ENCODE measurements around the gene CDH16.
"Not testable (repeated sequence)": the region's sequence is repeated elsewhere in the genome, so short reads cannot be mapped to it uniquely, and the experiment has no call there.

CDH16 gene

DNA sequence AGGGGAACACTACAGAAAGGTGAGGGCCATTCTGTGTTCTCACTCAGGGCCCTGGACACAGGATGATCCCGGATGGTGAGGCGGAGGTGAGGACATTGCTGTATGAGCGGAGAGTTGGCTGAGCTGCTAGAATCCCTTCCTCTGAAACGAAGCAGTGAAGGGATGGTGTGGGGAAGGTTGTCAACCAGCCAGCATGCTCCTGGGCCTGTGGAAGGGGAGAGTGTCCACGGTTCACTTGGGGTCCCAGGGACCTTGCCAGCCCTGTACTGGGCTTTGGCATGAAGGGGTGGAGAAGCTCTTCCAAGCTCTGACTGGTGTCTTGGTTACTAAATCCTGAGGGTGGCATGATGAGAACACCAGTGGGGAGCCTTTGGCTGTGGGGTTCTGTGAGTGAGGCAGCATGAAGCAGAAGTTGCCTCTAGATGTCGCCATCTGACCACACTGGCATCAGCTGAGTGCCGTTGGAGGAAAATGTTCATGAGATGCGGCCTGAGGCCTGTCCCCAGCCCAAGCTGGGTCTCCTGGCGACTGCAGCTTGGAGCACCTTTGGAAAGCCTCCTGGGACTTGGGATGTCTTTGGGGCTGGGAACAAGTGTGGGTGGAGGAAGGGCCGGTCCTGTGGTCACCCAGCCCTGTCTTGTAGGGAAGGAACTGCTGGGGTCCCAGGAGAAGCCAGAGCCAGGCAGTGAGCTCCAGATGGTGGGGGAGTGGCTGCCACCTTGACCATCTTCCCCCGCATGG, 23.6 kb downstream of the CDH16 start:
- DNase-seq = no peak

DNA sequence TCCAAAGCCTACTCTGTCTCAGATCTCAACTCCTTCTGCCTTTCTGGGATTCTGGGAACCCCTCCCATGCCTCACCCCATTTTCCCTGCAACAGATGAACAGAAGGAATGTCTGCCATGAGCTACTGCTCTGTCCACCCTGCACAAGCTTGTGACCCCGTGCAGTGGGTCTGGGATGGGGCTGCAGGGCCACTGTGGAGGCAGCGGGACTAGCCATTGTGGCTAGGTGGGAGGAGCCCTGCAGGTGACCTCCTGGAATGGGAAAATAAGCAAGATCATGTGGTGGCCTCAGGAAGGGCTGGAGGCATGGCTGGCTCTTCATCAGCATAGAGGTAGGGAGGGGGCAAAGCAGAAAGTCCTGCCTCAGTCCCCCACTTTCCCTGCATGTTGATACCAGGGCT, 24.6 kb downstream of the CDH16 start:
- no peak for DNase-seq

DNA sequence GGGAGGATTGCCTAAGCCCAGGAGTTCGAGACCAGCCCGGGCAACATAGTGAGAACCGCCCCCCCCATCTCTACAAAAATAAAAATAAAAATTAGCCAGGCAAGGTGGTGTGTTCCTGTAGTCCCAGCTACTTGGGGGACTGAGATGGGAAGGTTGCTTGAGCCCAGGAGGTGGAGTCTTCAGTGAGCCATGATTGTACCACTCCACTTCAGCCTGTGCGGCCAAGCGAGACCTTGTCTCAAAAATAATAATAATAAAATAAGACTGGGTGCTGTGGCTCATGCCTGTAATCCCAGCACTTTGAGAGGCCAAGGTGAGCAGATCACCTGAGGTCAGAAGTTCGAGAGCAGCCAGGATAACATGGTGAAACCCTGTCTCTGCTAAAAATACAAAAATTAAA, 26.9 kb downstream of the CDH16 start:
- DNase-seq = no peak

DNA sequence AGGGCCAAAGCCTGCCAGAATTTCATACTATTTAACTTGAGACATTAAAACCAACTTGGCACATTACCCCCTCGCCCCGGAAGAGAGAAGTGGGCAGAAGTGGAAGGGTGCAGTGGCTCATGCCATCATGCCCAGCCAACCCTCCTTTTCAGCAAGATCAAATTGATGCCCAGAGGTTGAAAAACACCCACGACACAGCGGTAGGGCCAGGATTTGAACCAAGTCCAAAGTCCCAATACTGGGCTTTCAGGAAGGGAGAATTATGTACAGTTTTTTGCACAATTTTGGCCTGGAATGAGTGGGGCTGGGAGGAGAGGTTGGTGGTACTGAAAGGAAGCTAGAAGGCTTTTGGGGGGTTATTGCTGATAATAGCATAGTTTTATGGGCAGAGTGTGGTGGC, 27.3 kb downstream of the CDH16 start:
- no peak for DNase-seq

DNA sequence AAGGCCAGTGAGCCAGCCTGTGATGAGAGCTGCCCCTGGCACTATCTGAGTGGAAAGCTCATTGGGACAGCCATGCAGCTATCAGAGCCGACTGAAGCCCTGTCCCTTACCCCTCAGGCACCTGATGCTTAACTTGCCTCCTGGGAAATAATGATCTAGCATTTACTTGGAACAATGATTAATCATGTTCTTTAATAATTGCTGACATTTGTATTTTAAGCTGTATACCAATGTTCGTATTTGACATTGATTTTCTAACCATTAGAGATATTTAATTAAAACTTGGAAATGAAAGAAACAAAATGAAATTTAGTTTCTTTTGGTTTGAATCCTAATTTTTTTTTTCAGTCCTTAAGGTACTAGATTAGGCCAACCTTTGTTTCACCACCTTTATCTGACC, 27.9 kb downstream of the CDH16 start:
- DNase-seq = no peak

- no peak for DNase-seq
Observed at GRCh38 chr16:66889622-66890021, 29.1 kb downstream of the CDH16 start.

- no peak for DNase-seq
Observed at GRCh38 chr16:66888647-66889615, 29.8 kb downstream of the CDH16 start.

DNA sequence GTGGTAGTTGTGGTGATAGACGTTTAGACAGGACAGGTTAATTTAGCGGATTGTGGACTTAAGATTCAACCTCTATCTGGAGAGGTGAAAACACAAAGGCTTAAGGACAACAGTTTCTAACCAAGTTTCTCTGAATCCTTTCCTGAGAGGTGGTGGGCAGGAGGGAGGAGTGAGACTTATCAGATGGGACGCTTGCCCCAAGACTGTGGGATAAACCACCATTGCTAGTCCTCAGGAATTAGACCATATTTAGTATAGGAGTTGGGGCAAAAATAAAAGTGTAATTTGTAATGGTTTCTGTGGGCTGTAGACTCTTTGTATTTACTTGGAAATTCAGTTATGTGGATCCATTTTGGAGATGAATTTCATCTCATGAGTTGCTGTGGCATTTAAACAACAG, 31.8 kb downstream of the CDH16 start:
- DNase-seq = no peak

DNA sequence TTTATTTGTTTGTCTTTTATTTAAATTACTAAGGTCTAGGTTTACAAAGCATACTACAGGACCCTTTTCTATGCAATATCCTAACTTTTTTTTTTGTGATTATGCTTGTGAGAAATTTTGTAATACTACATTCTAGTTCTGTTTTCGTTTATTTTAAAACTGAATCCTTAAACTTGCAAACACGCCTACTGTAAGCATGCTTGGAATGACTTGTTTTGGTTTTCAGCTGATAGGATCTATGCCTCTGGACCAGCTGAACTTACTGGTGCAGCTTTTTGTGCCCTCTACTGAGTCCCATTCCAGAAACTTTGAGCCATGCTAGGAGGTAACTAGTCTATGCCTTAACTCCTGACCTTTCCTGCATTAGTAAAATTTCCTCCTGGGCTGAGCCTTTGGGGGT, 32.4 kb downstream of the CDH16 start:
- DNase-seq = no peak

- DNase-seq = no peak
Observed at GRCh38 chr16:66885491-66885890, 33.2 kb downstream of the CDH16 start.

DNA sequence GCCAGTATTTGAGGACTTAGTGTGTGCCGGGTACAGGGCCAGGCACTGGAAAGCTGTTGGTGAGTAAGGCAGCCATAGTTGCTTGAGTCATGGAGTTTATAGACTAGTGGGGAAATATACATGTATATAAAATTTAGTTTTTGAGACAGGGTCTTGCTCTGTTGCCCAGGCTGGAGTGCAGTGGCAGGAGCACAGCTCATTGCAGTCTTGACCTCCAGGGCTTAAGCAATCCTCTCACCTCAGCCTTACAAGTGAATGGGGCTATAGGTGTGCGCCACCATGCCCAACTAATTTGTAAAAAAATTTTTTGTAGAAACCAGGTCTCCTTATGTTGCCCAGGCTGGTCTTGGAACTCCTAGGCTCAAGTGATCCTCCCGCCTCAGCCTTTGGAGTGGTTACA, 36.0 kb downstream of the CDH16 start:
- no peak for DNase-seq

DNA sequence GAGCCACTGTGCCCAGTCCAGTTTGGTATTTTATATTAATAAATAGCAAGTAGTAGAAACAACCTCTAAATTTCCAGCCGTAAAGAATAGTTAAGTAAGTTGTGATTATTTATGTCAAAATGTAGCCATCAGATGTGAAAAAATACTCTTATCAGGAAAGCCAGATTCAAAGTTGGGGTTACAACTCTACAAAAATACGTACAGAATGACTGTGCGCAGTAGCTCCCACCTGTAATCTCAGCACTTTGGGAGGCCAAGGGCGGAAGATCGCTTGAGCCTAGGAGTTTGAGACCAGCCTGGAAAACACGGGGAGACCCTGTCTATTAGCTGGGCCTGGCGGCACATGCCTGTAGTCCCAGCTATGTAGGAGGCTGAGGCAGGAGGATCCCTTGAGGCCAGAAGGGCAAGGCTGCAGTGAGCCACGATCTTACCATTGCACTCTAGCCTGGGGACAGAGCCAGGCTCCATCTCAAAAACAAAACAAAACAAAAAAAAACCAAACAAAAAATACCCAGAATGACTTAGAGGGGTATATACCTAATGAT, 36.6 kb downstream of the CDH16 start:
- no peak for DNase-seq

DNA sequence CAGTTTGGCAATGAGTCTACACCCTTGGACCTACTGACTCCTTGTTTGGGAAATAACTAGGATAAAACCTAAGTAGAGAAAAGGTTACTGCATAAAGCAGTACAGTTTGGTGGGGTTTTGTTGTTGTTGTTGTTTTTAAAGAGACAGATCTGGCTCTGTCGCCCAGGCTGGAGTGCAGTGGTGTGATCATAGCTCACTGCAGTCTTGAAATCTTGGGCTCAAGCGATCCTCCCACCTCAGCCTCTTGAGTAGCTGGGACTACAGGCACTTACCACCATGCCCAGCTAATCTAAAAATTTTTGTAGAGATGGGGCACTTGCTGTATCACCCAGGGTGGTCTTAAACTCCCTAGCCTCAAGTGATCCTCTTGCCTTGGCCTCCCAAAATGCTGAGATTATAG, 37.1 kb downstream of the CDH16 start:
- no peak for DNase-seq

- no peak for DNase-seq
Observed at GRCh38 chr16:66881014-66881417, 37.7 kb downstream of the CDH16 start.

GRCh38 chr16:66880288-66881013, 38.2 kb downstream of the CDH16 start, which contains the start of gene PDP2:
Gene PDP2 (plus strand): TSS chr16:66880515. CDS start chr16:66884285, 3,770 bp downstream.
- peak; percentile 65 for DNase-seq

GRCh38 chr16:66878067-66878466, 40.6 kb downstream of the CDH16 start:
- no peak for DNase-seq

DNA sequence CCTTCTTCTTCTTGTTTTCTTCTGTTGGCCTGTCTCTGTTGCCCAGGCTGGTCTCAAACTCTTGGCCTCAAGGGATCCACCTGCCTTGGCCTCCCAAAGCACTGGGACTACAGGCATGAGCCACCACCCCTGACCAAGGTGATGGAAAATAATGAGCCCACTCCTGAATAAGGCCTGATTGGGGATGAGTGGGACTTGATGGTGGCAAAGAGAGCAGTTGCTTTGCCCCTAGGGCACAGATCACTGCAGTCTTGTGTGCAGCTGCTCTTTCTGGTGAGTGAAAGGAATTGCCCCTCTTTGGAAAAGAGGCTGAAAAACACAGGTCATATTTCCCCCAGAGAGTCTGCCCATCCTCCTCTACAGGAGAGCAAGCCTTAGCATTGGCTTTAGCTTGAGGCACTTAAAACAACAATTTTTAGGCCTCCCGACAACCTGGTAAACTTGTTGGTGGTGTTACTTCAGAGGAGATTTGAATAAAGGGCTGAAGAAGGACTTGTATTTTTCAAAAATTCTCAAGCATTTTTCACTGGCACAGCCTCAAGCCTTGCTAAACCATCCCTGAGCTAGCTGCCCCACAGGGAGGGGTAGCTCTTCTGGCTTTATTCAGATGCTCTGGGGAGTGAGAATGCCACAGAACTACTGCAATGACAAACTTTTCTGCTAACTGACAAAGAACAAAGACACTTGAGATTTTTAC, 44.5 kb downstream of the CDH16 start:
- no peak for DNase-seq

GRCh38 chr16:66873685-66874055, 45.0 kb downstream of the CDH16 start:
- no peak for DNase-seq

DNA sequence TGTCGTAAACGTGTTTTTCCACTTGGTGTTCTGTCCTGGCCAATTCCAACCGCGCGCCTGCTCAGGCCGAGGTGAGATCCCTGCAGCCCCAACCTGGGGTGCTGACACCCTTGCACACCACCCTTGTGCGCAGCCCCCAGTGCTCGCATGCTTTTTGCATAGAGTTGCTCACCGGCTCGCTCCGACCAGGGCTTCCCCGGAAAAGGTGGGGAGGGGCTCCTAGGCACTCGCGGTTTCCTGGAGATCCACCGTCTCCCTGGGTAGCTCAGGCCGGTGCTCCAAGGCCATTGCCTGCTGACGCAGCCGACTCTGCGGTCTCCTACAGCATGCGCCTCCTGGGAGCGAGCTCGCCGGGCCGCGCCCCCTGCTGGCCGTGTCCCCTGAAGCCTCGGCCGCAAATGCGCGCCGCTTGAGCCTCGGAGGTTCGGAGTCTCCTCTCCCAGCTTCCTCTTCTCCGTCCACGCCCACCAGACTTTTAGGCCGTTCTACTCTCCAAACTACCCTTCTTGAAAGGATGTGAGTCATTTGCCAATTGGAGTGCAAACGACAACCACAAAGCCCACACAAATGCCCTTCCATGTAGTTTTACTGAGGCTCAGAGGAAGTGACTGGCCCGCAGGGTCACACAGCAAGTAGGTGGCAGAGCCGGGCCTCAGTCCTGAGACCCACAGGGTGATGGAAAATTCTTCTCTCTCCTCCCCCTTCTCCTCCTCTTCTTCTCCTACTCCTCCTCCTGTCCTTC, 45.6 kb downstream of the CDH16 start:
- peak; percentile 93 for DNase-seq

- DNase-seq = no peak
Observed at GRCh38 chr16:66872559-66872942, 46.1 kb downstream of the CDH16 start.

DNA sequence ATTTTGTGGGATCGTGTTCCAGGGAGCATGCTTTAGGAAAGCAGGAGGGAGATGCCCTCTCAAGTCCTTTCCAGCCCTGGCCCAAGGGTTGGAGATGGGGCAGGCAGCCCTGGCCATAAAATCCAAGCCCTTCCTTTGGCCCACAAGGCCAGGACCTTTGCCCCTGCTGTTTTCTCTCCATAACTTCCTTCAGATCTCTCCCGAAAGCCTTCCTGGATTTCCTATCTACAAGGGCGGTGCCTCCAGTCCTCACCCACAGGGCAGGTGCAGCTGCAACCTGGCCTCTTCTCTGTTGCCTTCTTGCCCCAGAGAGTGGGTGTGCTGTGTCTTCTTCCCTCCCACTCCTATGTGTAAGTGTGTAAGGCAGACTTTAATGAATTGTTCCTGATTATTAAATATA, 46.8 kb downstream of the CDH16 start:
- no peak for DNase-seq

GRCh38 chr16:66871363-66871762, 47.3 kb downstream of the CDH16 start:
- not testable (repeated sequence) for DNase-seq
